Vagina (tissue), 2 donors: ENCODE data around the gene JAGN1. TPM values are rescaled to one million over a fixed set of nuclear protein-coding genes. Genes with fewer than 3 reads are reported as not detected.
A peak's percentile ranks its signal among the peaks of the same experiment; 100 is the strongest.

Experiments used
- DNase-seq, 2 donors: peaks; one replicate each; pipeline ENCODE4 v3.0.0-alpha.2; 2017; ENCODE audit errors: extremely low spot score in 2 of 2
- H3K27ac ChIP-seq: fragments of 200-600 bp; sonication (generic); one replicate; pipeline ENCODE4 v1.5.1; 2019
- H3K27me3 ChIP-seq: fragments of 200-600 bp; sonication (generic); one replicate; pipeline ENCODE4 v1.5.1; 2019
- H3K36me3 ChIP-seq, 2 donors: fragments of 200-600 bp; sonication (generic); one replicate each; pipeline ENCODE4 v1.5.1; 2017 to 2019
- H3K4me1 ChIP-seq: fragments of 200-600 bp; sonication (generic); one replicate; pipeline ENCODE4 v1.5.1; 2019
- H3K4me3 ChIP-seq, 2 donors: fragments of 200-600 bp; sonication (generic); 1 replicate in 1 of 2; 2 replicates in 1 of 2; pipeline ENCODE4 v1.5.1; 2016 to 2019
- H3K9me3 ChIP-seq: fragments of 200-600 bp; sonication (generic); one replicate; pipeline ENCODE4 v1.5.1; 2019
- CTCF ChIP-seq, 3 experiments: fragments of 450-650 bp in 2 of 3; fragments of 200-600 bp in 1 of 3; sonication (generic) in 1 of 3; IDR thresholded peaks; one replicate each; pipeline ENCODE4 v1.5.1; 2017 to 2019; ENCODE audit warnings: antibody characterized with exemption in 3 of 3, mild to moderate bottlenecking in 2 of 3, moderate library complexity in 2 of 3
- POLR2A ChIP-seq, 2 donors: fragments of 450-650 bp; IDR thresholded peaks; one replicate each; pipeline ENCODE4 v1.6.1; 2017; ENCODE audit warnings: antibody characterized with exemption in 2 of 2, mild to moderate bottlenecking in 2 of 2, moderate library complexity in 2 of 2
- POLR2AphosphoS5 ChIP-seq, 2 donors: sonication (generic); formaldehyde crosslinking; IDR thresholded peaks; one replicate each; pipeline ENCODE4 v1.9.0; 2017; ENCODE audit warnings: antibody characterized with exemption in 2 of 2, mild to moderate bottlenecking in 2 of 2, low read depth in 1 of 2; ENCODE audit not compliant: insufficient read depth in 1 of 2
- intact Hi-C: fragments of 100-400 bp; cut with DNase I; formaldehyde crosslinking; loops from one replicate; pipeline ENCODE4 v1.15.1; 2023
- total RNA-seq: library from RNA; depleted of rRNA; stranded (reverse); fragments of >200 nt; gene quantifications from one replicate; pipeline ENCODE4 v1.2.3, GENCODE V29; 2016

The JAGN1 gene
- total RNA-seq, 1 donor from 2014 or later: 32.7 TPM

DNA sequence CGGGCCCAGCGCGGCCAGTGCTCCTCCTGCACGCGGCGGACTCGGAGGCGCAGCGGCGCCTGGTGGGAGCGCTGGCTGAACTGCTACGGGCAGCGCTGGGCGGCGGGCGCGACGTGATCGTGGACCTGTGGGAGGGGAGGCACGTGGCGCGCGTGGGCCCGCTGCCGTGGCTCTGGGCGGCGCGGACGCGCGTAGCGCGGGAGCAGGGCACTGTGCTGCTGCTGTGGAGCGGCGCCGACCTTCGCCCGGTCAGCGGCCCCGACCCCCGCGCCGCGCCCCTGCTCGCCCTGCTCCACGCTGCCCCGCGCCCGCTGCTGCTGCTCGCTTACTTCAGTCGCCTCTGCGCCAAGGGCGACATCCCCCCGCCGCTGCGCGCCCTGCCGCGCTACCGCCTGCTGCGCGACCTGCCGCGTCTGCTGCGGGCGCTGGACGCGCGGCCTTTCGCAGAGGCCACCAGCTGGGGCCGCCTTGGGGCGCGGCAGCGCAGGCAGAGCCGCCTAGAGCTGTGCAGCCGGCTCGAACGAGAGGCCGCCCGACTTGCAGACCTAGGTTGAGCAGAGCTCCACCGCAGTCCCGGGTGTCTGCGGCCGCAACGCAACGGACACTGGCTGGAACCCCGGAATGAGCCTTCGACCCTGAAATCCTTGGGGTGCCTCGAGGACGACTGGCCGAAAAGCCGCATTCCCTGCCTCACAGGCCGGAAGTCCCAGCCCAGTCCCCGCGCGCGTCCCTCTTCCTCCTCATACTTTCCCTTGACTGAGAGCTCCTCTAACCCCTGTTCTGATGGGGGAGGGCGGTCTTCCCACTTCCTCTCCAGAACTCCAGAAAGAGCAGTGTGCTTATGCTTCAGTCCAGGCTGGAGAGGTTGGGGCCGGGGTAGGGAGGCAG lies 25.1 kb downstream of the JAGN1 start:
- peak overlapping the region; percentile 58 to 76 for H3K4me3 ChIP-seq
- H3K4me1 ChIP-seq: peaks cover 61% of the 10 kb centered on the region
- DNase-seq: peak in 1 of 2 donors; percentile 89
- intact Hi-C loops: loop anchor here (2.0 to 10.0 kb wide), 3 partner anchors 17 to 181 kb away; partner anchors contain the start of genes BRPF1 and CRELD1
- H3K36me3 ChIP-seq: peaks cover 0 to 5% of the 10 kb centered on the region in 2 donors
- no peaks in the 10 kb centered on the region for H3K9me3 ChIP-seq
- H3K27me3 ChIP-seq: no peaks in the 10 kb centered on the region
- H3K27ac ChIP-seq: peak overlapping the region; percentile 90
- TF ChIP-seq POLR2AphosphoS5 (IDR thresholded peaks at IDR 0.05; ENCODE audit: insufficient read depth in 1 of 2, low read depth in 1 of 2) (peak in 1 of 2 donors; percentile 56), CTCF (IDR thresholded peaks at IDR 0.05) (peak in 1 of 3 experiments; percentile 33), POLR2A (IDR thresholded peaks at IDR 0.05) (peak in 1 of 2 donors; percentile 7)

- no peaks in the 10 kb centered on the region for H3K9me3 ChIP-seq
- H3K4me3 ChIP-seq: peak overlapping the region; percentile 58 to 76
- TF ChIP-seq POLR2A (IDR thresholded peaks at IDR 0.05) (no peak), POLR2AphosphoS5 (IDR thresholded peaks at IDR 0.05; ENCODE audit: insufficient read depth in 1 of 2, low read depth in 1 of 2) (no peak), CTCF (IDR thresholded peaks at IDR 0.05) (no peak)
- H3K4me1 ChIP-seq: peaks cover 61% of the 10 kb centered on the region
- no peak for DNase-seq
- H3K27ac ChIP-seq: peak overlapping the region; percentile 90
- peaks cover 0 to 7% of the 10 kb centered on the region in 2 donors for H3K36me3 ChIP-seq
- no peaks in the 10 kb centered on the region for H3K27me3 ChIP-seq
- intact Hi-C loops: loop anchor here (2.0 to 10.0 kb wide), 3 partner anchors 16 to 182 kb away; partner anchors contain the start of genes BRPF1 and CRELD1
Observed at GRCh38 chr3:9916346-9916733, 25.9 kb downstream of the JAGN1 start.

DNA sequence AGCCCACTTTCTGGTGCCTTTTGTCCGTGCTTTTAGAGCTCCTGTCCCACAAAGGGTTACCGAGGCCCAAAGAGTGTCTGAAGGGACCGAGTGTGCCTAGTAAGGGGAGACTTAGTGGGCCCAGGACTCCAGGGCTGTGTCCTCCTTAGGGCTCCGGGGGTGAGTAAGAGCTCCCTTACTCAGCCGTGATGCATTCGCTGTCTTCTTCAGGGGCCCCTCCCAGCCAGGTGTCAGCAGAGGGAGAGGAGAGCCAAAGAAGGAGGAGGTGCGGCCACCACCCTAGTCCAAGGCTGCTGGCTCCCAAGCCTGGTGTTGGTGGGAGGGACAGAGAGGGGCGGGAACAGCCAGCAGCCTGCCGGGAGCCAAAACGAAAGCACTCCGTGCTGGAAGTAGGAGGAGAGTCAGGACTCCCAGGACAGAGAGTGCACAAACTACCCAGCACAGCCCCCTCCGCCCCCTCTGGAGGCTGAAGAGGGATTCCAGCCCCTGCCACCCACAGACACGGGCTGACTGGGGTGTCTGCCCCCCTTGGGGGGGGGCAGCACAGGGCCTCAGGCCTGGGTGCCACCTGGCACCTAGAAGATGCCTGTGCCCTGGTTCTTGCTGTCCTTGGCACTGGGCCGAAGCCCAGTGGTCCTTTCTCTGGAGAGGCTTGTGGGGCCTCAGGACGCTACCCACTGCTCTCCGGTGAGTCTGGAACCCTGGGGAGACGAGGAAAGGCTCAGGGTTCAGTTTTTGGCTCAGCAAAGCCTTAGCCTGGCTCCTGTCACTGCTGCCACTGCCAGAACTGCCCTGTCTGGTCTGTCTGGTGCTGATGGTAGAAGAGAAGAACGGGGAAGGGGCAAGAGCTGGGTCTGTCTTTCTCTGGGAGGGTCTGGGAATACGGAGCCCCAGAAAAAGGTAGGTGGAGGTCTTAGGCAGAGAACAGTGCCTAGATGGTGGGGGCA lies 26.6 kb downstream of the JAGN1 start, which contains the start of gene IL17RC:
Gene IL17RC (plus strand): TSS at position 365 of the 947 bp plus-strand sequence. CDS start 218 bp downstream, at position 583.
- H3K4me1 ChIP-seq: peaks cover 61% of the 10 kb centered on the region
- DNase-seq: peak; percentile 98
- intact Hi-C loops: loop anchor here (2.0 to 10.0 kb wide), 3 partner anchors 16 to 182 kb away; partner anchors contain the start of genes BRPF1 and CRELD1

DNA sequence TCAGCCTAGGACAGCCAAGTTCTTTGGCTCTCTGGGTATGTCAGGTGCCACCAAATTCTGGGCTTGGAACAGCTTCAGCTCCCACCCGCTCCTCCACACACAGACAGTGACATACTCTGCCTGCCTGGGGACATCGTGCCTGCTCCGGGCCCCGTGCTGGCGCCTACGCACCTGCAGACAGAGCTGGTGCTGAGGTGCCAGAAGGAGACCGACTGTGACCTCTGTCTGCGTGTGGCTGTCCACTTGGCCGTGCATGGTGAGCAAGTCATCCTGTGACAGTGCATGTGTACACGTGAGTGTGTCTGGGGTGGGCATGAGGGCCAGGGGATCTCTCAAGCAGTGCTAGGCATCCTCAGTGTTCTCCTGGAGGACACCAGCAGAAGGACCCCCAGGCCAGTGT lies 27.4 kb downstream of the JAGN1 start:
- TF ChIP-seq CTCF (IDR thresholded peaks at IDR 0.05) (no peak), POLR2A (IDR thresholded peaks at IDR 0.05) (no peak), POLR2AphosphoS5 (IDR thresholded peaks at IDR 0.05; ENCODE audit: insufficient read depth in 1 of 2, low read depth in 1 of 2) (no peak)
- peak overlapping the region; percentile 58 to 76 for H3K4me3 ChIP-seq
- H3K27me3 ChIP-seq: no peaks in the 10 kb centered on the region
- intact Hi-C loops: loop anchor here (2.0 to 10.0 kb wide), 3 partner anchors 15 to 183 kb away; partner anchors contain the start of genes BRPF1 and CRELD1
- H3K4me1 ChIP-seq: peaks cover 52% of the 10 kb centered on the region
- no peaks in the 10 kb centered on the region for H3K9me3 ChIP-seq
- no peak for DNase-seq
- peaks cover 0 to 7% of the 10 kb centered on the region in 2 donors for H3K36me3 ChIP-seq
- H3K27ac ChIP-seq: peak overlapping the region; percentile 90

More for the DNA sequence above, 26.6 kb downstream of the JAGN1 start, which contains the start of gene IL17RC:
- TF ChIP-seq POLR2A (IDR thresholded peaks at IDR 0.05) (peak in 1 of 2 donors; percentile 71), POLR2AphosphoS5 (IDR thresholded peaks at IDR 0.05; ENCODE audit: insufficient read depth in 1 of 2, low read depth in 1 of 2) (peak; percentile 85 to 96), CTCF (IDR thresholded peaks at IDR 0.05) (peak in 1 of 3 experiments; percentile 5)
- H3K9me3 ChIP-seq: no peaks in the 10 kb centered on the region
- peaks cover 0 to 7% of the 10 kb centered on the region in 2 donors for H3K36me3 ChIP-seq
- H3K27me3 ChIP-seq: no peaks in the 10 kb centered on the region
- H3K4me3 ChIP-seq: peak within 1 kb of the TSS; percentile 58 to 76
- H3K27ac ChIP-seq: peak within 1 kb of the TSS; percentile 90
